Measurements from ENCODE around the gene SSRP1. TPM values are rescaled to one million over a fixed set of nuclear protein-coding genes. Genes with fewer than 3 reads are reported as not detected.

SSRP1 gene
- total and polyA plus RNA-seq, 2 of the 13 experiments (the other 11 are each of a cell fraction or from before 2014, with no cell fraction given) = 93.6 to 129 TPM

GRCh38 chr11:57290288-57290687, 45.4 kb downstream of the SSRP1 start (continued):
- TF ChIP-seq THAP7 (CRISPR knock-in tag; IDR thresholded peaks at IDR 0.05) = no peak
- no peak for TF ChIP-seq ZNF34 (CRISPR knock-in tag; IDR thresholded peaks at IDR 0.05; ENCODE audit: borderline replicate concordance)
- no peak for TF ChIP-seq SMYD3 (CRISPR knock-in tag; IDR thresholded peaks at IDR 0.05)

- ATAC-seq = peak; percentile 63
- Histone ChIP-seq H3K4me1 (ENCODE audit: insufficient read depth, low read length) (peaks cover 52% of the 10 kb centered on the region), H3K27me3 (ENCODE audit: control insufficient read depth in 1 of 2, insufficient read depth in 2 of 2, low read length in 2 of 2) (peaks cover 0 to 14% of the 10 kb centered on the region in 2 experiments; a peak in 1 of 5 replicates), H3K9ac (ENCODE audit: insufficient read depth, low read depth, low read length) (no peak overlapping the region; the same call in 1 of the 2 replicates), H3K36me3 (replicated peaks in 1 of 2; ENCODE audit: control insufficient read depth in 1 of 2, insufficient read depth in 2 of 2, low read length in 2 of 2) (no peaks in the 10 kb centered on the region), H3K27ac (ENCODE audit: extremely low read length, insufficient read depth, low read length) (no peak overlapping the region), H4K20me1 (ENCODE audit: insufficient read depth, low read length) (no peaks in the 10 kb centered on the region), H3K4me3 (replicated peaks in 1 of 3; ENCODE audit: insufficient read depth in 1 of 3, low read depth in 2 of 3, low read length in 3 of 3) (peak overlapping the region in 1 of 3 experiments; percentile 23; a peak in 1 of 6 replicates), H3K4me2 (ENCODE audit: low read depth, low read length) (peak overlapping the region; percentile 59), H2AFZ (ENCODE audit: low read length) (no peak overlapping the region), H3K79me2 (ENCODE audit: insufficient read depth, low read length) (no peaks in the 10 kb centered on the region), H3K9me3 (ENCODE audit: low read length) (no peaks in the 10 kb centered on the region)
- no TSS peak for BruUV-seq (replicated peaks)
- intact Hi-C loops (cut with micrococcal nuclease; ENCODE audit: unreplicated experiment) = no loop called here
- POLR2A ChIA-PET = interaction anchor here (0.7 kb wide), 1 partner anchor 47 kb away, joined by 3 read pairs; the partner anchor contains the start of gene SSRP1
- no peak for FAIRE-seq
- 2% methylated on average over 11 of the region's 11 CpGs for WGBS (ENCODE audit: low lambda C conversion rate)
- in situ Hi-C loops (cut with HindIII; ENCODE audit: extremely low pct_ligation_motif_present, low pct_unique_long_range_greater_than_20kb) = no loop called here
- CTCF ChIA-PET (ENCODE audit: low intra/inter-chr PET ratio, low total read pairs) = no interaction called here
- peak; percentile 41 for DNase-seq (ENCODE audit: low spot score)
- TF ChIP-seq ZNF652 (CRISPR knock-in tag; IDR thresholded peaks at IDR 0.05; ENCODE audit: borderline replicate concordance, low read depth) = peak; percentile 93
- peak; percentile 67; the same call in 1 of the 2 replicates for TF ChIP-seq ZNF292 (CRISPR knock-in tag; IDR thresholded peaks at IDR 0.05; ENCODE audit: borderline replicate concordance, low read depth)
- no peak for TF ChIP-seq ERF (CRISPR knock-in tag; IDR thresholded peaks at IDR 0.05)
- TF ChIP-seq SOX5 (CRISPR knock-in tag; IDR thresholded peaks at IDR 0.05; ENCODE audit: borderline replicate concordance) = peak; percentile 36; the same call in 1 of the 2 replicates
- no peak for TF ChIP-seq SOX6 (IDR thresholded peaks at IDR 0.05)
- peak; percentile 41 for TF ChIP-seq SOX6 (CRISPR knock-in tag; IDR thresholded peaks at IDR 0.05)
- TF ChIP-seq ZUFSP (CRISPR knock-in tag; IDR thresholded peaks at IDR 0.05; ENCODE audit: borderline replicate concordance) = no peak
- TF ChIP-seq KLF12 (CRISPR knock-in tag; IDR thresholded peaks at IDR 0.05; ENCODE audit: borderline replicate concordance) = no peak
- TF ChIP-seq ZNF468 (CRISPR knock-in tag; IDR thresholded peaks at IDR 0.05) = no peak
- TF ChIP-seq RXRB (CRISPR knock-in tag; IDR thresholded peaks at IDR 0.05; ENCODE audit: borderline replicate concordance) = no peak
- no peak for TF ChIP-seq TMF1 (CRISPR knock-in tag; IDR thresholded peaks at IDR 0.05; ENCODE audit: low read depth)
- TF ChIP-seq TFAP4 (IDR thresholded peaks at IDR 0.05; ENCODE audit: borderline replicate concordance, low read depth) = peak; percentile 85
- no peak for TF ChIP-seq TIGD3 (CRISPR knock-in tag; IDR thresholded peaks at IDR 0.05; ENCODE audit: borderline replicate concordance)
- peak; percentile 22; the same call in 1 of the 2 replicates for TF ChIP-seq ETV5 (CRISPR knock-in tag; IDR thresholded peaks at IDR 0.05; ENCODE audit: borderline replicate concordance)
- TF ChIP-seq ZNF724P (CRISPR knock-in tag; IDR thresholded peaks at IDR 0.05; ENCODE audit: borderline replicate concordance) = no peak
- no peak for TF ChIP-seq TGIF2 (CRISPR knock-in tag; IDR thresholded peaks at IDR 0.05)
These were observed 46.7 kb downstream of the SSRP1 start for GRCh38 chr11:57288771-57289579.

All from HepG2 (cell line).